DMS153 (cell line): Measurements from ENCODE around the gene IL17REL.

Source experiments
- DNase-seq: peaks from one replicate; lab custom pipeline; 2025; lab: John Stamatoyannopoulos, UW

The IL17REL gene

DNA sequence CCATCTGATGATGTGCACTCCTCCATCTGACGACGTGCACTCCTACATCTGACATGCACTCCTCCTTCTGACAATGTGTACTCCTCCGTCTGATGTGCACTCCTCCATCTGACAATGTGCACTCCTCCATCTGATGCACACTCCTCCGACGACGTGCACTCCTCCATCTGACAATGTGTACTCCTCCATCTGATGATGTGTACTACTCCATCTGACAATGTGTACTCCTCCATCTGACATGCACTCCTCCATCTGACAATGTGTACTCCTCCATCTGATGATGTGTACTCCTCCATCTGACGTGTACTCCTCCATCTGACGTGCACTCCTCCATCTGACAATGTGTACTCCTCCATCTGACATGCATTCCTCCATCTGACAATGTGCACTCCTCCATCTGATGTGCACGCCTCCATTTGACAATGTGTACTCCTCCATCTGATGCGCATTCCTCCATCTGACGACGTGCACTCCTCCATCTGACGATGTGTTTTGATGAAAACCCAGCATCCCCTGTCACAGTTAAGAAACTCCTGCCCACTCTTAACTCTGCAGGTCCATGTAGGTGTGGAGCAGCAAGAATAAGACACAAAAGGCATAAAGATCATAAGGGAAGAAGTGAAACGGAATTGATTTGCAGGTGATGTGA, 9.7 kb upstream of the IL17REL start:
- DNase-seq = no peak

DNA sequence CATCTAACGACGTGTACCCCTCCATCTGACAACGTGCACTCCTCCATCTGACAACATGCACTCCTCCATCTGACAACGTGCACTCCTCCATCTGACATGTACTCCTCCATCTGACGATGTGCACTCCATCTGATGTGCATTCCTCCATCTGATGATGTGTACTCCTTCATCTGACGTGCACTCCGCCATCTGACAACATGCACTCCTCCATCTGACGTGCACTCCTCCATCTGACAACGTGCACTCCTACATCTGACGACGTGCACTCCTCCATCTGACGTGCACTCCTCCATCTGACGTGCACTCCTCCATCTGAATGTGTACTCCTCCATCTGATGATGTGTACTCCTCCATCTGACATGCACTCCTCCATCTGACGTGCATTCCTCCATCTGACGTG, 8.0 kb upstream of the IL17REL start:
- no peak for DNase-seq

DNA sequence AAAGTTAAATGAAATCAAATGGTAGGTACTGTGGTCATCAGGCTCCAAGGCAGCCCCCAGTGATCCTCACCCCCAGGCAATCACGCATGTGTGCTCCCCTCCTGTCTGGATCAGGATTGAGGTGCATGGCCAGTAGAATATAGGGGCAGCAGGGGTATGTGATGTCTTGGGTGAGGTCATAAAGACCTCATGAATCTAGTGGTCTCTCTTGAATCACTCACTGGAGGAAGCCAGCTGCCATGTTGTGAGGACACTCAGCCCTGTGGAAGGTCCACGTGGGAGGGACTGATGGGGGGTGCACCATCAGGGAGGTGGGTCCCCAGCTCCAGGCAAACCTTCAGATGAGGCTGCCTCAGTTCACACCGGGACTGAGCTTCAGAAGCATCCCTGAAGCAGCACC, 6.8 kb upstream of the IL17REL start:
- no peak for DNase-seq

DNA sequence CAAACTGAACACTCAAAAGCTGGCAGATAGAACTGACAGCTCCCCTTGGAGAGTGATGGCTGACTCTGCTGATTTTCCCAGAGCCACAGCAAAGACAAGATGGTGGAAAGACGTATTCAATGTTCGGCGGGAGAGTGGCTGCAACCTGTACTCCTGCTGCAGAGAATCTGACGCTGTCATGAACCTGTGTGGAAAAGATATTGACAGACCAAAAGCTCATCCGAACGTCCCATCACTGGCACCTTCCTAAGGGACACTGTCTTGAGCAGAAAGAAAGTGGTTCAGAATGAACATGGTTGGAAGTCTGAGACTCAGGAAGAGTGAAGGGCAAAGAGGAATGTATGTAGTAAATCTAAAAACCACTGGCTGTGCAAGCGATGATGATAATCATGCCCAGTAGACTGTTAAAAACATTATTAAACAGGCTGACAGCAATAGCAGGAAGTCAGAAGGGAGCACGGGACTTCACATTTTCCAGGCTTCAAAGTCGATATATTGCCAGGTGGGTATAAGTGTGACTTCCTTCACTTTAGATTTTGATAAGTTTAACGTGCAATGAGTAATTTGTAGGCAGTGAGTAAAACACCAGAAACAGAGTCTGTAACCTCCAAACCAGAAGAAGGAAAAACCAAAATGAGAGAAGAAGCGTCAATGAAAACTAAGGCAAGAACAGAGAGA, 6.2 kb upstream of the IL17REL start:
- DNase-seq = no peak

DNA sequence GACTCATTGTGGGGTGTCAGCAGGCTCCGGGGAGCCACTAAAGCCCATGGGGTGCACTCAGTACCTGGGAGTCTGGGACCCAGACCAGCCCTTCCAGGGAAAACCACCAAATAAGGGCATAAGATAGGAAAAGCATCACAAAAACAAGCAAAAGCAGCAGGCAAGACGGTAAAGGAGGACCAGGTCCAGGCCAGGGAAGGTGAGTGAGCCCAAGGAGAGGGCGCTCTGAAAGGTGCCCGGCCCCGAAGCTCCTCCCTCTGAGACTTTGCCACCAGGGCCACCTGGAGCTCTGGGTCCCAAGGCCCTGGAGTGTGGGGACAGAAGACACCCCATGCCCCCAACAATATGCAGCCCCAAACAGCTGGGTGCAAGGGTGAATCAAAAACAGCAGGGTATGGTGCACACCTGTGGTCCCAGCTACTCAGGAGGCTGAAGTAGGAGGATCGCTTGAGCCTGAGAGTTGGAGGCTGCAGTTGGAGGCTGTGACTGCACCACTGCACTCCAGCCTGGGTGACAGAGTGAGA, 5.2 kb upstream of the IL17REL start:
- no peak for DNase-seq

DNA sequence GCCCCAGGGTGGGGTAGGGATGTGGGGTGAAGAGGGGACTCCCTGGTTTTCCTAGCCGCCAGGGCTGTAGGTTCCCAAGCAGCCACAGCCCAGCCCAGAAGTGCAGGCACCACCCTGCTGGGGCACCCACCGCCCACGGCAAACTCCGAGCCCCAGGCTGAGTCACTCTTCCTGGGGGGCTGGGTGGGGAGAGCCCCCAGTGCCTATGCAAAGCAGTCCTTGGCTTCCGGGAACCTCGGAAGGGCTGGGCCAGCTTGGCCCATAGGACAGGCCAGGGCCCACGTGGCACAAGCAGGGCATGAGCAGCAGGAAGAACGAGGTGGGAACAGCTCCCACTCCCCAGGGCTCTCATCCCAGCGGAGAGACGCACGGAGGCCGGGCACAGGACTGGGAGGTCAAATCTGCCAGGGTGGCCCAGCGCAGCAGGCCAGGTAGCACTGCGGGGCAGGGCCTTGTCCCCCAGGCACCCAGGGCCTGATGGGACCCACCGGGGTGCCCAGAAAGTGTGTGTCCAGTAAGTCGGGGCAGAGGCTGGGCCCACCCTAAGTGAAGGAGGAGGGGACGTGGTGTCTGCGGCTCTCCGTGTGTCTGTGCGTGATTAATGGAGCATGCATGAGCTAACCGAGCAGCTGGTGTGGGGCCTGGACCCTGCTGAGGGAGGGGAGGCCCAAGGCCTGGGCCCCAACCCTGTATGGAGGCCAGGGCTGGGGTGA, 4.6 kb upstream of the IL17REL start:
- no peak for DNase-seq

DNA sequence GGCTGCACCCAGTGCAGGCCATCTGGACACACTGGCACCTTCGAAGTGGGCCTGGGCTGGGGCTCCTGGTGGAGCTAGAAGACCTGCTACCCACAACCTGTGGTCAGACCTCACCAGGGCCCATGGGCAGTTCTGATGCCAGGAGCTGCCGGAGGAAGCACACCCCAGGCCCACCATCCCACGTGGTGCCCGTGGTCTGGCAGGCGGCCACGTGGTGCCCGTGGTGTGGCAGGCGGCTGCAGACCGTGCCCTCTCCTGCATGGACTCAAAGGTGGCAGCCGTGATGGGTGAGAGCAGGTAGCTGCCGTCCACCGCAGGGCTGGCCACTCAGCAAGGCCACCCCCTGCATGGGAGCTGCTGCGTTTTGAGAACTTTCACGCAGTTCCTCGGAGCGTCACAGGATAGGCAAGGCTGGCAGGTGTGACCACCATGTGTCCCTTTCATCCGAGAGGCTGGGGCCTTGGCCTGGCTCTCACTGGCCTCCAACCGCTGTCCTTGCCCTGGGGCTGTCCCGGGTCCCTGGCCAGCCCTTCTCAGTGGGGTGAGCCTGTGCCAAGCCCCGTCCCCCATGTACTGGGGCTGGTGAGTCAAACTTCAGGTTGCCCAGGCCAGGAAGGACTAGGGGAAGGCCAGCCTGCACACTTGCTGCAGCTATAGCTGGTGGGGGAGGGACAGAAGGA, 3.9 kb upstream of the IL17REL start:
- DNase-seq = no peak

DNA sequence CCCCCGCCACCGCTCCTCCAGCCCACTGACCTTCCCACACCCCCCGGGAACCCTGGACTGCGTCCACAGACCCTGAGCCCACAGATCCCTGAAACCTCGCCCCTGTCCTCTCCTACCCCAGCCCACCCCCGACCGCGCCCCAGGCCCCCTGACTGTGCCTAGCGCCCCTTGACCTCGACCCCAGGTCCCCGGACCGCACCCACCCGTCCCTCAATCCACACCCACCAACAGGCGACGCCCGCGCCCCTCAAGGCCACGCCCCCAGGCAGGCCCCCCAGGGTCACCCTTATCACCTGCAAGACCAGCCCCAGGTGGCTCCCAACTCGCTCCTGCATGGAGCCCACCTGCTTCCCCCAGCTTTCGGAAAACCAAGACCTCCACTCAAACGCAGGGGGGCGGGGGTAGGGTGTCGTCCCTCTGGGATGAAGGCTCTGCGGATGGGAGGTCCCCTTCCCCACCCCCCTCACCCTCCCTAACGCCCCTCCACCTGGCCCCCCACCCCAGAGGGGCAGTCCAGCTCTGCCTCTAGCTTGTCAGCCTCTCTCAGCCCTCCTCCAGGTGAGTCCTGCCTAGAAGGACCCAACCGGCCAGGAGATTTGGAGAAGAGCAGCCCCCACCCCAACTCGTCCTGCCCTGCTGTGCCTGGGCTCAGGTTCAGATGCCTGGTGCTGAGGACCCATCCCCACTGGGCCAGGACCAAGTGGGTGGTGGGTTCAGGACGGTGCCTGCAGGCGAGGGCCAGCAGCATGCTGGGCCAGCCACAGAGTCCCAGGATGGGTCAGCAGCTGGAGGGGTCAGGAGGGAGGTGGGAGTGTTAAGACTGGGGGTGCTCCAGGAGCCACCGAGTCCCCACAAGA, 3.1 kb upstream of the IL17REL start:
- DNase-seq = no peak

DNA sequence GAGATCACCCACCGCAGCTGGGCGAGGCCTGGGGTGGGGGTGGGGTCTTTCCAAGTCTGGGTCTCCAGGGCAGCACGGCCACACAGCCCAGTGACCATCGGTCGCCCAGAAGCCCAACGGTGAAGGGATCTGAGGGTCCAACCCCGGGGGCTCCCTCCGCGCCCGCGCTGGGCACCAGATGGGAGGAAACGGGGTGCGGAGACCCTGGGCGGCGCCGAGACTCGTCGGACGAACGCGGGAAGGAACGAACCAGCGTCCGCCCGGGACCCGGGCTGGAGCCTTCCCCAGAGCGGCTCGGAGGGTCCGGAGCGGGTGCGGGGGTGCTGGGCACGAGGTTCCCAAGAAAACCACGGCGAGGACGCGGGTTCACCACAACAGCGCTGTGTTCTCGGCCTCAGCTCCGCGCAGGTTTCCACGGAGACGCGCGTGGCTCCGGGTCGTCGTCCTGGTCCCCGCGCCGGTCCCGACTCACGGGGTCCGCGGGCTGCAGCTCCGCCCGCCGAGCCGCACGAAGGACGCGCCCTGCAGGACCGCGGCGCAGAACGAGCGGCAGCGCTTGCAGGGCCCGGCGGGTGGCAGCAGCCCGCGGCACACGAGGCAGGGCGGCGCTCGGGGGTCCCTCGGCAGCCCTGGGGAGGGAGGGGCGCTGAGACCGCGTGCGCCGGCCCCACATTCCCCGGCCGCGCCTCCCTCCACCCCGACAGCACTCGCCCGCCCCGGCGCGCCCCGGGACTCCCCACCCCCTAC, 2.3 kb upstream of the IL17REL start:
- DNase-seq = no peak

DNA sequence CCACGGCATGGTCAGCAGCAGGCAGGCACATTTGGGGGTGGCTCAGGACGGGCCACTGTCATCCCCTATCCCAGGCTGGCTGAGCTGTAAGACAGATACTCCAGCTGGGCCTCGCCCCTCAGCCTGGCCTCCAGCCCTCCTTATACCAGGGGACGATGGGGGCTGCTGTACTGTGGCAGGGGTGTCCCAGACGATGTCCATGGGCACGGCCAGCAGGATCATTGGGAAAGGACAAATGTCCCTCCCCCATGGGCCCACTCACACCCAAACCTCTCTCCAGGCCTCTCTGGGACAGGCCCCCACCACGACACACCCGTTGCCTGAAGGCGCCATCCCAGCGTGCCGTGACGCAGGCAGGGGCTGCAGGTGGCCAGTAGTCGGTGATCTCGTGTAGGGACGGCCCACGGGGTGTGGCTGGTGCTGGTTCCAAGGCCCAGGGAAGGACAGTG, 1.5 kb upstream of the IL17REL start:
- no peak for DNase-seq

DNA sequence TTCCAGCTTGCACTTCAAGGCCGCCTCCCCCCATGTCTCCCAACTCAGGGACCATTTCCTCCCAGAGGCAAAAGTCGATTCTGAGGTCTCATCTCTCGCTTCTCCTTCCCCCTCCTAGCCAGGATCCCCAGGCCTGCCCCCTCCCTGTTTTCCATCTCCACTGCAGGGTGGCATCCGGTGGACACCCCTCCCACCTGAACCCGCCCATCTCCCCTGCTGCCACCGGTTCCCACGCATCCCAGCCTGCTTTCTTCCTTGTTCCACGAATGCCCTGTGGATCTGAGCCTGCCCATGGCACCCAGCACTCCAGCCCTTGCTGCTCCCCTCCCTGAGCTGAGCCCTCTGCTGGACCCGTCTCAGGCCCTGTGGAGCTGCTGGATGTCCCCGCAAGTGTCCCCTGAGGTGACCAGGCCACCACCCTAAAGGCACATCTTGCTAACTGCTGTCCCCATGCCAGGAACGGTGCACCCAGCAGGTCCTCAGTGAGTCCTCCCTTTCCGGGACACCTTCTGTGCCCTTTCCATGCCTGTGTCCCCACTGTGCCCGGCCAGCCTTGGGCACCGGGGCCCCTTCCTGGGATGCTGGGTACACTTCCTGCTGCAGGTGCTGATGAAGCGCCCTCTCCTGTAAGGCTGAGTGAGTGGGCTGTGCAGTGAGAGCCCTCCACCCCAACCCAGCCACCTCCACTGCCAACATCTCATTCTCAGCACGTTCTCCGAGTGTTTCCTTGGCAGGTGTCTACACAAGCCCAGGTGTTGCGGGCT, 936 bp downstream of the IL17REL start:
- DNase-seq = peak; percentile 45

DNA sequence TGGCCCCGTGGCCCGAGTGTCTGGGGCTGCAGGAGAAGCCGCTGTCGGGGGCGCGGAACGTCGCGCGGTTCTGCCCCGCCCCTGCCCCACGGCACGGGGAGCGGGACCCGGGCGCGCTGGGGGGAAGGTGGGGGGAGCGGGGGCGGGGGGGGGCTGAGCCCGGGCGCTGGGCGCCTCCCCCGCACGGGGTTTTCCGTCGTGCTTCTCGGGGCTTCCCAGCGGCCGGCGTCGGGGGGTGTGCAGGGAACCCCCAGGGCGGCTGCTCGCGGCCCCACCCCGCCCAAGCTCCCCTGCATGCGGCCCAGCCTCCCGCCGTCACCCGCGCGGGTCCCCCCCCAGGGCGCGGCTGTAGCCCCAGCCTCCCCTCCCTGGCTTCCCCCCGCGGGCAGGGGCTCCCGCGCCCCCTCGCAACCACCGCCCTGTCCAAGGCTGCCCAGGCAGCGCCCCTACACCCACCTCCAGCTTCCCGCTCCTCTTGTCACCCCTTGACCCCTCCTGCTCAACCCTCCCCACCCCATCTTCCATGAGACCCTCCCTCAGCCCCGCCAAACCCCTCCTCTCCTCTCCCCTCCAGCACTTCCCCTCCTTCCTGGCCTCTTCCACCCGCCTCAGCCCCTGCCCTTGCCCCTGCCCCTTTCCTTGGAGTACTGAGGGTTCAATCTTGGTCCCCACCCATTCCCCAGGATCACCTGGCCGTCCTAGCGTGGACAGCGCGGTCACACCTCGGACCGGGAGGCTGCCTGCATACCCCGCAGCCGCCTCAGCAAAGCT, 1.7 kb downstream of the IL17REL start:
- DNase-seq = no peak

DNA sequence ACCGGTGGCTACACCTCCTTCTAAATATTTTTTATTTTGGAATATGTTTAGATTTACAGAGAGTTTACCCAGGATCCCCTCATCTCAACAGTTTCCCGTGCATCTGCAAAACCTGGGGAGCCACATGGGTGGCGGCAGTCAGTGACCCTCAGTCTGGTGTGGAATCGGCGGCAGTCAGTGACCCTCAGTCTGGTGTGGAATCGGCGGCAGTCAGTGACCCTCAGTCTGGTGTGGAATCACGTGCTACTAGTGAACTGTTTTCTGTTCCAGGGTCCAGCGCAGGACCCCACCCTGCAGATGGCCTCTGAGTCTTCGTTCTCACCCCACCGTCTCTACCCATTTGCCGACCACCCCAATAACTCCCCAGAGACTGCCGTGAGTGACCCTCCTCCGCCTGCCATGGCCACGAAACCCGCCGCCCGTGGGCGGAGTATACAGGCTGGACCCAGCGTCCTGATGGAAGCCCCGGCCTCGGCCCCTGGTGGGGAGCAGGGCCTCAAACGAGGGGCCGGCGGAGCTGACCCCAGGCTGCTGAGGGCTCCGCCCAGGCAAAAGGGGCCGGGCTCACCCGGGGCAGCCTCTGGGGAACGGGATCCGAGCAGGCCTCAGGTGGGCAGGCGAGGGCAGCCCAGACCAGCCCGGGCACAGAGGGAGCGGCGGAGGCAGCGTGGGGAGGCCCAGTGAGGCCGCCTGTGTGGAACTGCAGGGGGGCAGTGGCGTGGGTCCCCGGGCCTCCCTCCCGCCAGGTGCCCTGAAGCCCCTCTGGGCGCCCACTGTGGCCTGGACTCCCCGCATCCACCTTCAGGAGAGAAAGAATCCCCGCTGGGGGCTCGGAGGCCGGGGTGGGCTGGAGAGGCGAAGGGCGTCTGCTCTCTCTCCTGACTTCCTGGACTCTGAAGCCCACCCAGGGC, 2.5 kb downstream of the IL17REL start:
- no peak for DNase-seq

DNA sequence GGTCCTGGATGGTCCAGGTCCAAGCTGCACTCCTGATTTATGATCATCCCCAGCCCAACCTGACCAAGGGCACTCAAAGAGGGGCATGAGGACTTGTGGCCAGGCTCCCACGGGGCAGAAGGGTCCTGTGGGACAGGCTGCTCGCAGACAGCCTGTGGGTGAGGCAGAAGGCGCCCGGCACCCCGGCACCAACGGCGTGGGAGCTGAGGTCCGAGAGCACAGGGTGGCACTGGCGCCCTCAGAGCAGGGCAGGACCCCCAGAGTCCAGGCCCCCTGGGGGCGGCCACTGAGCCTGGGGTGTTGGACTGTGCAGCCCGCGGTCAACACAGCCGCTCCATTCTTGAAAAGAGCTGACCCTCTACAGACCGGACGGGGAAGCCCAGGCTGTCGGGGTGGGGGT, 3.3 kb downstream of the IL17REL start:
- DNase-seq = no peak

DNA sequence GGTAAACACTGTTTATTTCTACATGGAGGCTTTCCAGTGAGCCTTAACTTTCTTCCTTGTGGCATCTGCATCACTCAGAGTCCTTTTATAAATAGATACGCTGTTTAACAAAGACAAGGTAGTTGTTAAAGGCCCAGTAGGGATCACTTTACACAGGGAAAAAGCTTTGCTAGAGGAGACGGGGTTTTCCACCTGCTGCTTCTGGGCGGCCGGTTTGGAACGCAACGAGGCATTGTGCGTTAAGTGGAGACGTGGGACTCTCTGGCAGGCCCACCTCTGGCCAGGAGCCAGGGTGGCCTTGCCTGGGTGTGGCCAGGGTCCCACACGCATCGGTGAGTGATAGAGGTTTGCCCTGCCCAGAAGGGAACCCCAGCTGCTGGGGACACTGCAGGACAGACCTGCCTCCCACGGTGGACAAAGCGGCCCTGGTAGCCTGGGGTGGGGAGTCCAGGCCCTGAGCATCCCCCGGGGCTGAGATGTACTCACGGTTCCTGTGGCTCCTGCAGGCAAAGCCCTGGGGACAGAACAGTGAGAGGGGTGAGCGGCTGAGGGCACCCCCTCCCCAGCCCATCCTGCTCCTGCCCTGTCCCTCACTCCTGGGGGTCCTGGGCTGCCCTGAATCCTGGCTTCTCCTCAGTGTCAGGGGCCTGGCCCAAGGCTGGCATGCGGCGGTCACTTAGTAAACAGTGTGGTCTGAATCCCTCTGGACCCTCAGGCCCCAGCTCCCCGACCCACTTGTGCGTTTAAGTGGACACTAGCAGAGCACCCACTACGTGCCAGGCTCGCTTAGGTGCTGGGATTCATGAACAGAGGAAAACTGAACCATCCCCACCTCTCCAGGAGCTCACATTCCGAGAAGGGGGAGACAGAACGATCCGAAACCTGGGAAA, 4.2 kb downstream of the IL17REL start:
- DNase-seq = peak; percentile 95

DNA sequence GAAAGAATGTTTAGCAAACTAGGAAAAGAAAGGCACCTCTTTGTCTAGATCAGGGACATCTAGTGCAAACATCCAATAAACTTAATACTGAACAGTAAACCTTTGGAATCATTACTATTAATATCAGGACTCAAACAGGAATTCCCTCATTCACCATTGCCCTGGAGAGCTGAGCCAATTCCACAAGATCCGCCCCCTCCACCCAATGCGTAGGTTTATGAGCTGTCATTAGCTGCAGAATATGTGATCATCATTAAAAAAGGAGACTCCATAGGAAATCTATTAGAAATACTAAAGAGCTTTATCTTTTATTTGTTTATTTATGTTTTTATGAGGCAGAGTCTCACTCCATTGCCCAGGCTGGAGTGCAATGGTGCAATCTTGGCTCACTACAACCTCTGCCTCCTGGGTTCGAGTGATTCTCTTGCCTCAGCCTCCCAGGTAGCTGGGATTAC, 5.5 kb downstream of the IL17REL start:
- DNase-seq = peak; percentile 47

DNA sequence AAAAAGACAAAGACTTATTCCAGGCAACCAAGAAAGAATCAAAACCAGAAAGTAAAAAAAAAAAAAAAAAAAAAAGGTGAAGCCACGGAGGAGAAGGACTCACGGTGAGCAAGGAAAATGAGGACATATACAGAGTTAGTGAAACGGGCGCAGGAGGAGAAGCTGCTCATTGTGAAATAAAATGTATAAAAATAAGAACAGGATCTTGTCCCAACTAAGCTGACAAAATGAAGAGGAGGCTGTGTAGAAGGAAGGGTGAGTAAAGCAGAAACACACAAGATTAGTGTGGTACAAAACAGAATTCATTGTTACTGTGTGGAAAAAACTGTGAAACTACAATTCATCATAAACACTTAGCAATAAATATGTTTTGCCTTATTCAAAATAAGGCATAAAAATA, 7.6 kb downstream of the IL17REL start:
- no peak for DNase-seq
